ENCODE measurements around the gene TRERF1.

Gene TRERF1

DNA sequence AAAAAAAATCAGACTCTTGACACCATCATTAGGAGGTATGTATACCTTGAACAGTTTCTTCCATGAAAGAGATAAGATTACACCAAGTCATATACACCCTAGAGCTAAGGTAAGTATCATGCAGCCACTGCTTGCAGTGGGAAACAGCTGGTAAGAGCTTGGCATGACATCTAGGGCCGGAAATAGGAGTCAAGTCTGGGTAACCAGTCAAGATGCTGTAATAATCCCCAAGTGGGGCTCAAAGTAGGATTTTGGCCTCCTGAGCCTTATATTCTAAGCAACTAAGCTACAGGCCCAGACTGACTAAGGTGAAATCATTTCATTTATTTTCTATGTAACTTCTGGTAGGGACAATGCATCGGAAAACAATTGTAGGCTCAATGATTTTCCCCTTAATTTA, 23.9 kb downstream of the TRERF1 start:
- TF ChIP-seq, protein P1, sequence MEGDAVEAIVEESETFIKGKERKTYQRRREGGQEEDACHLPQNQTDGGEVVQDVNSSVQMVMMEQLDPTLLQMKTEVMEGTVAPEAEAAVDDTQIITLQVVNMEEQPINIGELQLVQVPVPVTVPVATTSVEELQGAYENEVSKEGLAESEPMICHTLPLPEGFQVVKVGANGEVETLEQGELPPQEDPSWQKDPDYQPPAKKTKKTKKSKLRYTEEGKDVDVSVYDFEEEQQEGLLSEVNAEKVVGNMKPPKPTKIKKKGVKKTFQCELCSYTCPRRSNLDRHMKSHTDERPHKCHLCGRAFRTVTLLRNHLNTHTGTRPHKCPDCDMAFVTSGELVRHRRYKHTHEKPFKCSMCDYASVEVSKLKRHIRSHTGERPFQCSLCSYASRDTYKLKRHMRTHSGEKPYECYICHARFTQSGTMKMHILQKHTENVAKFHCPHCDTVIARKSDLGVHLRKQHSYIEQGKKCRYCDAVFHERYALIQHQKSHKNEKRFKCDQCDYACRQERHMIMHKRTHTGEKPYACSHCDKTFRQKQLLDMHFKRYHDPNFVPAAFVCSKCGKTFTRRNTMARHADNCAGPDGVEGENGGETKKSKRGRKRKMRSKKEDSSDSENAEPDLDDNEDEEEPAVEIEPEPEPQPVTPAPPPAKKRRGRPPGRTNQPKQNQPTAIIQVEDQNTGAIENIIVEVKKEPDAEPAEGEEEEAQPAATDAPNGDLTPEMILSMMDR (IDR thresholded peaks at IDR 0.05; ENCODE audit: low read depth, low read length, missing control alignments): no peak
- H3K4me3 ChIP-seq (ENCODE audit: low read depth, low read length): no peak overlapping the region
- no peak for DNase-seq (ENCODE audit: low read depth)
- in situ Hi-C loops (cut with HindIII; ENCODE audit: low sequenced_read_pairs): no loop called here

DNA sequence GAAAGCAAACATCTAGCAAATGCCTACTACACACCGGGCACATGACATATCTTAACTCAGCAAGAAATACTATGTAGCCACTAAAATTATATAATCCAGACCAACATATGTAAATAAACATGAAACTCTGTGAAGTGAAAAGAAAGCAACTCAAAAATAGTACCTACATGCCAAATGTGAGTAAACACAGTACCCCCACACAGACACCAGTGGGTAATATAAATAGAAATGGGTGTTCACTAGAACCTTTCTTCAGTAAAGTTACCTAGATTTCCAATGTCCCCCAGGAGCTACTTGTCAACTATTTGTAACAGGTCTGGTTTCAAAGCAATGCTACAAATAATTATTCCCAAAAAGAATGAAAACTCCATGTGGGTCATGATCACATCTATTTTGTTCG, 25.5 kb downstream of the TRERF1 start:
- H3K4me3 ChIP-seq (ENCODE audit: low read depth, low read length): no peak overlapping the region
- in situ Hi-C loops (cut with HindIII; ENCODE audit: low sequenced_read_pairs): no loop called here
- no peak for DNase-seq (ENCODE audit: low read depth)
- TF ChIP-seq, protein P1 (IDR thresholded peaks at IDR 0.05; ENCODE audit: low read depth, low read length, missing control alignments): no peak

DNA sequence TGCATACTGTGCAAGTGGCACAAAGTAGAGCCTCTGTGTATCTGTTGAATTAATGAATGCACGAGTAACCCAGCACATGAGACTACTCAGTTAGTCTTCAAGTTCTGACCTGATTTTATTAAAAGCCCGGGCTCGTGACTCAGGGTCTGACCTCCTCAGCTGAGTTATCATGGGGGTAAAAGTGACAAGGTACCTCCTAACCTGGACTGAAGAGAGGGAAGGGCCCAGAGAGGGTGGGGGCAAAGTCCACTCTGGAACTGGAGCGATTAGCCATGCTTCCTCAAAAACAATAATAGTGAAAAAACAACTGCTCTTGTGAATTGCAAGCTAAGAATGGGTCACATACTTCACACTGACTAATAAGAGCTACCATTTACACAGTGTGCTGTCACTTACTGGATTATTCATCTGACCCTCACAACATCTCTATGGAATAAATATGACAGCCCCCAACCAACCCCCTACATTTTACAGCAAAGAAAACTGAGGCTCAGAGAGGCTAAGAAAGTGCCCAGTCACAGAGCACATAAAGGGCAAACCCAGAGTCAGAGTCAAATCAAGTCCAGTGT, 26.7 kb downstream of the TRERF1 start:
- DNase-seq (ENCODE audit: low read depth): no peak
- H3K4me3 ChIP-seq (ENCODE audit: low read depth, low read length): no peak overlapping the region
- in situ Hi-C loops (cut with HindIII; ENCODE audit: low sequenced_read_pairs): no loop called here
- TF ChIP-seq, protein P1 (IDR thresholded peaks at IDR 0.05; ENCODE audit: low read depth, low read length, missing control alignments): no peak

DNA sequence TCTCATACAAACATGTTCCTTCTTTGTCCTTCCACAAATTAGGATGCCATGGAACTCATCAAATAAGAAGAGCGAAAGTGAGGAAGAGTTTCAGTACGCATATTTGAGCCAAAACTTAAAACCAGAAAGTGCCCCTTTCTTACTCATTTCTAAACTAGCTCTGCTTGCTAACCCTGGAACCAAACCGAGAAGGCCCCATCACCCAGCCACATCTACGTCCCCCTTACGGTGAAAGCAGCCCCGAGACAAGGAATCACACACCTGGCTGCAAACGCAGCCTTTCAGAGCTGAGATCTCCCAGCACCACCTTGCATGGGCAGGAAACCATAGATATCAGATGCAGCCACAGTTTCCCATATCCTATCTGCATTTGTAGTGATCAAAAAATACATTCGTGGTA, 28.5 kb downstream of the TRERF1 start:
- in situ Hi-C loops (cut with HindIII; ENCODE audit: low sequenced_read_pairs): no loop called here
- DNase-seq (ENCODE audit: low read depth): no peak
- no peak overlapping the region for H3K4me3 ChIP-seq (ENCODE audit: low read depth, low read length)
- TF ChIP-seq, protein P1 (IDR thresholded peaks at IDR 0.05; ENCODE audit: low read depth, low read length, missing control alignments): no peak

DNA sequence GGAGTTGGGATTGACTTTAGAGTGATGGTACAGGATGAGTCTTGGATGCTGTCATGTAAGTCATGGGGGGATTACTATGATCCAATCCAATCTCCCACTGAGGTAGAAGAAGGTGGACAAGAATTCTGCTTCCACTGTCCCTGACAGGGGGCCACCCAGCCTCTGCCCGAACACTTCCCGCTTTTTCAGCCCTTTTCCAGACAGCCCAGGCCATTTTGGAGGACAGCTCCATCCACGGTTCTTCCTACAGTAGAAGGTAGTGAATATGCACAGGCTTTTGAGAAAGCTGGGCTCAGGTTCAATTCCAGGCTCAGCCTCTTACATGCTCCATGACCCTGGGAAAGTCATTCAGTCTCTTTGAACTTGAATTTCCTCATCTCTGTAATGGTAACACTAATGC, 31.0 kb downstream of the TRERF1 start:
- in situ Hi-C loops (cut with HindIII; ENCODE audit: low sequenced_read_pairs): no loop called here
- H3K4me3 ChIP-seq (ENCODE audit: low read depth, low read length): no peak overlapping the region
- TF ChIP-seq, protein P1 (IDR thresholded peaks at IDR 0.05; ENCODE audit: low read depth, low read length, missing control alignments): no peak
- no peak for DNase-seq (ENCODE audit: low read depth)

DNA sequence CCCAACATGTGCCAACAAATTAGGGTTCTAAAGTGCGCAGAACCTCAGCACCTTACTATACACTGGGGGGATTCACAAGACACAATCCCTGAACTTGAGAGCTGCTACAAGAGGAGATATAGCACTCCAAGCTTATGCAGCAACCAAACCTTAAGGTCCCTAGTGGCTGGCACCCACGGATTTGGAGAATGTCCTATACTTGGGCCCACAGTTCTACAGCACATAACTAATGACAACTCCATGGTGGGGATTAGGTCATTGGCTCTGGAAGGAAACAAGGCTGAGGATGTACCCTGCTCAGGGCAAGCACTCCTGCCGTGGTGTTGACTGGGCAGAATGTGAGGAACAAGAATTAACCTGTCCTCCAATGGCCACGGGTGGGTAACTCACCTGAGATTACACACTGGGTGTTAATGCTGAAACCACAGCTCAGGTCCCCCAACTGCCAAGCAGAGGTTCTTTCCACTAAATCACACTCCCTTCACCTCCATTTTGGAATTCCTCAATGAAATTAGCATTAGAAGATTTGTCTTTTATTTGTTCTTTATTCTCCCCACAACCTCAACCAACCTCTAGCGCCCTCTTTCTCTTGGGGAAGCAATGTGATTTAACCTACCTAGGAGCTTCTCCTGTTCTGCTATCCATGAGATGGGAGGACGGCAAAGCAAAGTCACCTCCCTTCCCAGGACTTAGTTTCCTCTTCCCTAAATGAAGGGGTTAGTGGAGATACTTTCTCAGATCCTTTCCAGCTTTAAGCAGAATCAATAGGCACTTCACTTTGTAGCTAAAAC, 32.0 kb downstream of the TRERF1 start:
- no peak overlapping the region for H3K4me3 ChIP-seq (ENCODE audit: low read depth, low read length)
- no peak for DNase-seq (ENCODE audit: low read depth)
- TF ChIP-seq, protein P1 (IDR thresholded peaks at IDR 0.05; ENCODE audit: low read depth, low read length, missing control alignments): no peak
- in situ Hi-C loops (cut with HindIII; ENCODE audit: low sequenced_read_pairs): loop anchor here (5.0 kb wide), 1 partner anchor 33 kb away; the partner anchor contains the start of gene TRERF1
